SU-DHL-6 (cell line): ENCODE measurements around the gene KMT5B.

ENCODE experiments used
- CTCF ChIP-seq: fragments of 200-600 bp; sonication (generic); IDR thresholded peaks from one replicate; pipeline ENCODE4 v1.5.1; 2017; ENCODE audit warnings: antibody characterized with exemption, mild to moderate bottlenecking, low read length, moderate library complexity; ENCODE audit not compliant: insufficient read depth, poor library complexity, severe bottlenecking
- EZH2phosphoT487 ChIP-seq: fragments of 200-600 bp; sonication (generic), shearing (Covaris generic); conservative IDR thresholded peaks from 2 replicates; pipeline ENCODE4 v1.6.1; 2018; ENCODE audit warnings: mild to moderate bottlenecking, antibody characterized with exemption, low read length, moderate library complexity, mixed read lengths

GRCh38 chr11:68251765-68252164 lies 38.7 kb upstream of the KMT5B start:
- no peak for TF ChIP-seq CTCF
- no peak for TF ChIP-seq EZH2phosphoT487
